Activated T-cell treated with anti-CD3 and anti-CD28 coated beads, Interleukin-2, amount 50 U/mL, for 24 hours (primary cell): ENCODE data around the gene KLHL22.
"Not testable (repeated sequence)": the region's sequence is repeated elsewhere in the genome, so short reads cannot be mapped to it uniquely, and the experiment has no call there.

Experiments
- DNase-seq: peaks from one replicate; pipeline ENCODE4 v3.0.0-alpha.2; 2020
- H3K27ac Mint-ChIP-seq: 2 replicates; pipeline ENCODE4 v1.8.0; 2020; ENCODE audit warnings: mild to moderate bottlenecking, mixed read lengths
- H3K27me3 Mint-ChIP-seq: 2 replicates; pipeline ENCODE4 v1.8.0; 2020; ENCODE audit warnings: mixed read lengths
- H3K36me3 Mint-ChIP-seq: 2 replicates; pipeline ENCODE4 v1.8.0; 2020; ENCODE audit warnings: low read depth, mixed read lengths
- H3K4me1 Mint-ChIP-seq: 2 replicates; pipeline ENCODE4 v1.8.0; 2020; ENCODE audit warnings: low read depth, mixed read lengths
- H3K4me3 Mint-ChIP-seq: 2 replicates; pipeline ENCODE4 v1.8.0; 2020; ENCODE audit warnings: mild to moderate bottlenecking, moderate library complexity, mixed read lengths
- H3K9me3 Mint-ChIP-seq: 2 replicates; pipeline ENCODE4 v1.8.0; 2020; ENCODE audit warnings: mixed read lengths

The KLHL22 gene

GRCh38 chr22:20497426-20497825 lies 1.8 kb upstream of the KLHL22 start:
- H3K9me3 Mint-ChIP-seq: no peaks in the 10 kb centered on the region
- H3K27me3 Mint-ChIP-seq: no peaks in the 10 kb centered on the region
- DNase-seq: no peak
- no peak overlapping the region for H3K27ac Mint-ChIP-seq
- peaks cover 28% of the 10 kb centered on the region for H3K4me1 Mint-ChIP-seq
- no peak overlapping the region for H3K4me3 Mint-ChIP-seq
- peaks cover 13% of the 10 kb centered on the region for H3K36me3 Mint-ChIP-seq

GRCh38 chr22:20495861-20496681 lies 476 bp upstream of the KLHL22 start:
- DNase-seq: peak; percentile 95

GRCh38 chr22:20491346-20491745 lies 4.2 kb downstream of the KLHL22 start:
- no peak for DNase-seq
- Mint-ChIP-seq H3K36me3 (peaks cover 26% of the 10 kb centered on the region), H3K27me3 (no peaks in the 10 kb centered on the region), H3K4me3 (no peak overlapping the region), H3K27ac (no peak overlapping the region), H3K4me1 (peaks cover 54% of the 10 kb centered on the region), H3K9me3 (no peaks in the 10 kb centered on the region)

More at GRCh38 chr22:20495861-20496681, 476 bp upstream of the KLHL22 start:
- H3K4me1 Mint-ChIP-seq: peaks cover 40% of the 10 kb centered on the region
- H3K36me3 Mint-ChIP-seq: peaks cover 10% of the 10 kb centered on the region
- H3K27me3 Mint-ChIP-seq: no peaks in the 10 kb centered on the region
- H3K4me3 Mint-ChIP-seq: peak overlapping the region; percentile 83
- no peaks in the 10 kb centered on the region for H3K9me3 Mint-ChIP-seq
- H3K27ac Mint-ChIP-seq: peak overlapping the region; percentile 92

- Mint-ChIP-seq H3K27ac (no peak overlapping the region), H3K4me1 (peaks cover 52% of the 10 kb centered on the region), H3K9me3 (no peaks in the 10 kb centered on the region), H3K27me3 (no peaks in the 10 kb centered on the region), H3K4me3 (no peak overlapping the region), H3K36me3 (peaks cover 29% of the 10 kb centered on the region)
- no peak for DNase-seq
Measured at GRCh38 chr22:20490941-20491307, 4.7 kb downstream of the KLHL22 start.

GRCh38 chr22:20490183-20490940 lies 5.2 kb downstream of the KLHL22 start:
- no peaks in the 10 kb centered on the region for H3K9me3 Mint-ChIP-seq
- H3K27me3 Mint-ChIP-seq: no peaks in the 10 kb centered on the region
- DNase-seq: no peak
- H3K36me3 Mint-ChIP-seq: peaks cover 29% of the 10 kb centered on the region
- no peak overlapping the region for H3K4me3 Mint-ChIP-seq
- H3K4me1 Mint-ChIP-seq: peaks cover 52% of the 10 kb centered on the region
- H3K27ac Mint-ChIP-seq: no peak overlapping the region

- Mint-ChIP-seq H3K27ac (no peak overlapping the region), H3K36me3 (peaks cover 31% of the 10 kb centered on the region)
Measured at GRCh38 chr22:20488946-20489345, 6.6 kb downstream of the KLHL22 start.

GRCh38 chr22:20487715-20488114 lies 7.9 kb downstream of the KLHL22 start:
- Mint-ChIP-seq H3K36me3 (peaks cover 41% of the 10 kb centered on the region), H3K27me3 (no peaks in the 10 kb centered on the region), H3K4me3 (no peak overlapping the region), H3K27ac (no peak overlapping the region), H3K9me3 (no peaks in the 10 kb centered on the region), H3K4me1 (peaks cover 39% of the 10 kb centered on the region)
- DNase-seq: no peak

More at GRCh38 chr22:20488946-20489345, 6.6 kb downstream of the KLHL22 start:
- Mint-ChIP-seq H3K4me3 (no peak overlapping the region), H3K27me3 (no peaks in the 10 kb centered on the region), H3K4me1 (peaks cover 45% of the 10 kb centered on the region), H3K9me3 (no peaks in the 10 kb centered on the region)
- no peak for DNase-seq

GRCh38 chr22:20486229-20486628 lies 9.4 kb downstream of the KLHL22 start:
- Mint-ChIP-seq H3K36me3 (peaks cover 42% of the 10 kb centered on the region), H3K27me3 (no peaks in the 10 kb centered on the region), H3K9me3 (no peaks in the 10 kb centered on the region), H3K4me3 (no peak overlapping the region), H3K27ac (no peak overlapping the region), H3K4me1 (peaks cover 27% of the 10 kb centered on the region)
- no peak for DNase-seq

GRCh38 chr22:20484948-20485683 lies 10.5 kb downstream of the KLHL22 start:
- Mint-ChIP-seq H3K36me3 (peaks cover 42% of the 10 kb centered on the region), H3K27ac (no peak overlapping the region), H3K27me3 (no peaks in the 10 kb centered on the region), H3K4me1 (peaks cover 18% of the 10 kb centered on the region), H3K4me3 (no peak overlapping the region), H3K9me3 (no peaks in the 10 kb centered on the region)
- no peak for DNase-seq

GRCh38 chr22:20483771-20484170 lies 11.8 kb downstream of the KLHL22 start:
- no peak overlapping the region for H3K4me3 Mint-ChIP-seq
- no peak for DNase-seq
- no peaks in the 10 kb centered on the region for H3K27me3 Mint-ChIP-seq
- H3K4me1 Mint-ChIP-seq: peaks cover 17% of the 10 kb centered on the region
- peaks cover 35% of the 10 kb centered on the region for H3K36me3 Mint-ChIP-seq
- H3K9me3 Mint-ChIP-seq: no peaks in the 10 kb centered on the region
- no peak overlapping the region for H3K27ac Mint-ChIP-seq

GRCh38 chr22:20483143-20483506 lies 12.5 kb downstream of the KLHL22 start:
- peaks cover 30% of the 10 kb centered on the region for H3K36me3 Mint-ChIP-seq
- H3K27ac Mint-ChIP-seq, H3K4me3 Mint-ChIP-seq, DNase-seq, H3K27me3 Mint-ChIP-seq, H3K9me3 Mint-ChIP-seq: not testable (repeated sequence)
- H3K4me1 Mint-ChIP-seq: peaks cover 15% of the 10 kb centered on the region

GRCh38 chr22:20479612-20480196 lies 15.9 kb downstream of the KLHL22 start:
- no peaks in the 10 kb centered on the region for H3K9me3 Mint-ChIP-seq
- H3K4me3 Mint-ChIP-seq: no peak overlapping the region
- no peak for DNase-seq
- H3K27ac Mint-ChIP-seq: no peak overlapping the region
- H3K27me3 Mint-ChIP-seq: no peaks in the 10 kb centered on the region
- H3K36me3 Mint-ChIP-seq: peaks cover 18% of the 10 kb centered on the region
- H3K4me1 Mint-ChIP-seq: peaks cover 32% of the 10 kb centered on the region

- H3K4me3 Mint-ChIP-seq, H3K9me3 Mint-ChIP-seq, H3K27ac Mint-ChIP-seq, H3K27me3 Mint-ChIP-seq, H3K36me3 Mint-ChIP-seq, DNase-seq: not testable (repeated sequence)
- peaks cover 42% of the 10 kb centered on the region for H3K4me1 Mint-ChIP-seq
Measured at GRCh38 chr22:20478059-20478458, 17.5 kb downstream of the KLHL22 start.

- H3K4me3 Mint-ChIP-seq, H3K9me3 Mint-ChIP-seq, DNase-seq, H3K27me3 Mint-ChIP-seq: not testable (repeated sequence)
- peak overlapping the region; percentile 87 for H3K27ac Mint-ChIP-seq
- H3K4me1 Mint-ChIP-seq: peaks cover 49% of the 10 kb centered on the region
- H3K36me3 Mint-ChIP-seq: peaks cover 15% of the 10 kb centered on the region
Measured at GRCh38 chr22:20475569-20475968, 20.0 kb downstream of the KLHL22 start.
